ENCODE measurements around the gene MYADM. TPM values are rescaled to one million over a fixed set of nuclear protein-coding genes. Genes with fewer than 3 reads are reported as not detected.

MYADM gene
- total and polyA plus RNA-seq, 2 of the 13 experiments (the other 11 are each of a cell fraction or from before 2014, with no cell fraction given): 19.9 to 38.1 TPM

DNA sequence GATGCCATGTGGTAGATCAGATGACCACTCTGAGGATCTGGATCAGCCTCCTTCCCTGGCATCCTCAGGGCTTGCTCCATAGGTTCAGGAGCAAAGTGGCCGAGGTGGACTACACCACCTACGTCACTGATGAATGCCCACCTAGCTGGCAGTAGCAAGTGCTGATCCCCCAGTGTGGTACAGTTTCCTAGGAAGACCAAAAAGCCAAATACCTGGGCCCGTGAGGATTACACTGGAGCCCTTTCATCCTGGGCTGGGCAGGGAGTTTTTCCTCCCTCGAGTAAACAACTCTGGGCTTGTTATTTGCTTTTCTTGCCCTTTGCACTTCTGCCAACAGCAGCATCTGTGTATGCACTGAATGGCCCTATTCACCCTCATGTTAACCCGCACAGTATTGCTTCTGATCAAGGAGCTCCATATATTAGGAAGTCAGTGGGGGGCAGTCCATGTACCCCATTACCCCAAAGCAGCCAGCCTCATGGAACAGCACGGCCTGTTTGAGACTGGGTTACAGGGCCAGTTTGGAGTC, 3.3 kb upstream of the MYADM start (continued):
- TF ChIP-seq ISL2 (CRISPR knock-in tag; IDR thresholded peaks at IDR 0.05) (peak; percentile 93), MAF1 (CRISPR knock-in tag; IDR thresholded peaks at IDR 0.05; ENCODE audit: borderline replicate concordance) (no peak), GATAD2A (CRISPR knock-in tag; IDR thresholded peaks at IDR 0.05) (peak; percentile 96), CEBPB (IDR thresholded peaks at IDR 0.05; ENCODE audit: borderline replicate concordance, low read depth, low read length) (no peak), ZNF746 (CRISPR knock-in tag; IDR thresholded peaks at IDR 0.05) (peak; percentile 64), ZNF589 (CRISPR knock-in tag; conservative IDR thresholded peaks at IDR 0.05) (peak; percentile 54; the same call in 1 of the 2 replicates), SSRP1 (CRISPR knock-in tag; IDR thresholded peaks at IDR 0.05) (no peak), ZNF788 (CRISPR knock-in tag; IDR thresholded peaks at IDR 0.05; ENCODE audit: borderline replicate concordance) (peak; percentile 63; the same call in 1 of the 2 replicates), HOXA9 (CRISPR knock-in tag; IDR thresholded peaks at IDR 0.05; ENCODE audit: borderline replicate concordance) (no peak), ZNF709 (CRISPR knock-in tag; IDR thresholded peaks at IDR 0.05) (peak; percentile 74; the same call in 1 of the 2 replicates), KMT2B (CRISPR knock-in tag; IDR thresholded peaks at IDR 0.05) (peak; percentile 50; the same call in 1 of the 2 replicates), KDM5B (CRISPR knock-in tag; IDR thresholded peaks at IDR 0.05; ENCODE audit: borderline replicate concordance) (peak; percentile 24; the same call in 1 of the 2 replicates), RARG (CRISPR knock-in tag; IDR thresholded peaks at IDR 0.05; ENCODE audit: low read depth) (no peak), ZNF549 (CRISPR knock-in tag; IDR thresholded peaks at IDR 0.05) (no peak), ZNF326 (CRISPR knock-in tag; IDR thresholded peaks at IDR 0.05; ENCODE audit: borderline replicate concordance) (no peak), KMT2A (CRISPR knock-in tag; IDR thresholded peaks at IDR 0.05) (0 out of 2 replicates have a peak, but pooled peaks have one; percentile 47), ZNF143 (CRISPR knock-in tag; IDR thresholded peaks at IDR 0.05) (no peak), ESRRA (CRISPR knock-in tag; IDR thresholded peaks at IDR 0.05; ENCODE audit: low read depth) (peak; percentile 33; the same call in 1 of the 2 replicates), XBP1 (CRISPR knock-in tag; IDR thresholded peaks at IDR 0.05) (no peak), ZNF720 (CRISPR knock-in tag; IDR thresholded peaks at IDR 0.05) (no peak), MED1 (CRISPR knock-in tag; IDR thresholded peaks at IDR 0.05) (peak; percentile 92), SMYD3 (CRISPR knock-in tag; IDR thresholded peaks at IDR 0.05) (peak; percentile 76; the same call in 1 of the 2 replicates), IKZF4 (CRISPR knock-in tag; IDR thresholded peaks at IDR 0.05; ENCODE audit: borderline replicate concordance, low read depth, not compliant biosample characterization) (no peak), CEBPG (CRISPR knock-in tag; IDR thresholded peaks at IDR 0.05) (peak; percentile 51), ZFP82 (CRISPR knock-in tag; IDR thresholded peaks at IDR 0.05; ENCODE audit: borderline replicate concordance) (no peak)
- TF ChIP-seq, protein P1, sequence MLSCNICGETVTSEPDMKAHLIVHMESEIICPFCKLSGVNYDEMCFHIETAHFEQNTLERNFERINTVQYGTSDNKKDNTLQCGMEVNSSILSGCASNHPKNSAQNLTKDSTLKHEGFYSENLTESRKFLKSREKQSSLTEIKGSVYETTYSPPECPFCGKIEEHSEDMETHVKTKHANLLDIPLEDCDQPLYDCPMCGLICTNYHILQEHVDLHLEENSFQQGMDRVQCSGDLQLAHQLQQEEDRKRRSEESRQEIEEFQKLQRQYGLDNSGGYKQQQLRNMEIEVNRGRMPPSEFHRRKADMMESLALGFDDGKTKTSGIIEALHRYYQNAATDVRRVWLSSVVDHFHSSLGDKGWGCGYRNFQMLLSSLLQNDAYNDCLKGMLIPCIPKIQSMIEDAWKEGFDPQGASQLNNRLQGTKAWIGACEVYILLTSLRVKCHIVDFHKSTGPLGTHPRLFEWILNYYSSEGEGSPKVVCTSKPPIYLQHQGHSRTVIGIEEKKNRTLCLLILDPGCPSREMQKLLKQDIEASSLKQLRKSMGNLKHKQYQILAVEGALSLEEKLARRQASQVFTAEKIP (CRISPR knock-in tag; IDR thresholded peaks at IDR 0.05; ENCODE audit: borderline replicate concordance): no peak
- TF ChIP-seq, protein P2, sequence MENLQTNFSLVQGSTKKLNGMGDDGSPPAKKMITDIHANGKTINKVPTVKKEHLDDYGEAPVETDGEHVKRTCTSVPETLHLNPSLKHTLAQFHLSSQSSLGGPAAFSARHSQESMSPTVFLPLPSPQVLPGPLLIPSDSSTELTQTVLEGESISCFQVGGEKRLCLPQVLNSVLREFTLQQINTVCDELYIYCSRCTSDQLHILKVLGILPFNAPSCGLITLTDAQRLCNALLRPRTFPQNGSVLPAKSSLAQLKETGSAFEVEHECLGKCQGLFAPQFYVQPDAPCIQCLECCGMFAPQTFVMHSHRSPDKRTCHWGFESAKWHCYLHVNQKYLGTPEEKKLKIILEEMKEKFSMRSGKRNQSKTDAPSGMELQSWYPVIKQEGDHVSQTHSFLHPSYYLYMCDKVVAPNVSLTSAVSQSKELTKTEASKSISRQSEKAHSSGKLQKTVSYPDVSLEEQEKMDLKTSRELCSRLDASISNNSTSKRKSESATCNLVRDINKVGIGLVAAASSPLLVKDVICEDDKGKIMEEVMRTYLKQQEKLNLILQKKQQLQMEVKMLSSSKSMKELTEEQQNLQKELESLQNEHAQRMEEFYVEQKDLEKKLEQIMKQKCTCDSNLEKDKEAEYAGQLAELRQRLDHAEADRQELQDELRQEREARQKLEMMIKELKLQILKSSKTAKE (CRISPR knock-in tag; IDR thresholded peaks at IDR 0.05; ENCODE audit: borderline replicate concordance): peak; percentile 69; the same call in 1 of the 2 replicates
- TF ChIP-seq, protein P3, sequence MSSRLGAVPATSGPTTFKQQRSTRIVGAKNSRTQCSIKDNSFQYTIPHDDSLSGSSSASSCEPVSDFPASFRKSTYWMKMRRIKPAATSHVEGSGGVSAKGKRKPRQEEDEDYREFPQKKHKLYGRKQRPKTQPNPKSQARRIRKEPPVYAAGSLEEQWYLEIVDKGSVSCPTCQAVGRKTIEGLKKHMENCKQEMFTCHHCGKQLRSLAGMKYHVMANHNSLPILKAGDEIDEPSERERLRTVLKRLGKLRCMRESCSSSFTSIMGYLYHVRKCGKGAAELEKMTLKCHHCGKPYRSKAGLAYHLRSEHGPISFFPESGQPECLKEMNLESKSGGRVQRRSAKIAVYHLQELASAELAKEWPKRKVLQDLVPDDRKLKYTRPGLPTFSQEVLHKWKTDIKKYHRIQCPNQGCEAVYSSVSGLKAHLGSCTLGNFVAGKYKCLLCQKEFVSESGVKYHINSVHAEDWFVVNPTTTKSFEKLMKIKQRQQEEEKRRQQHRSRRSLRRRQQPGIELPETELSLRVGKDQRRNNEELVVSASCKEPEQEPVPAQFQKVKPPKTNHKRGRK (CRISPR knock-in tag; IDR thresholded peaks at IDR 0.05): no peak; the same call in 1 of the 2 replicates

Measured in HepG2 (cell line).